Fibroblast of villous mesenchyme (primary cell): Measurements from ENCODE around the gene TMEM38B. TPM values are rescaled to one million over a fixed set of nuclear protein-coding genes. Genes with fewer than 3 reads are reported as not detected.
A peak's percentile ranks its signal among the peaks of the same experiment; 100 is the strongest.

Experiments used
- DNase-seq: peaks from one replicate; pipeline ENCODE4 v3.0.0-alpha.2; 2010; ENCODE audit warnings: low read depth
- H3K4me3 ChIP-seq: 2 replicates; pipeline ENCODE4 v1.5.1; 2011; ENCODE audit warnings: low read depth, mild to moderate bottlenecking, low read length
- CTCF ChIP-seq: IDR thresholded peaks from 2 replicates; pipeline ENCODE4 v1.5.1; 2012; ENCODE audit warnings: low read depth, mild to moderate bottlenecking, low read length; ENCODE audit not compliant: insufficient read depth
- total RNA-seq: library from RNA; depleted of rRNA; stranded (reverse); fragments of >200 nt; gene quantifications from 2 replicates; pipeline ENCODE4 v1.2.3, GENCODE V29; 2012

TMEM38B gene
- 11.0 and 20.7 TPM in 2 replicates for total RNA-seq

DNA sequence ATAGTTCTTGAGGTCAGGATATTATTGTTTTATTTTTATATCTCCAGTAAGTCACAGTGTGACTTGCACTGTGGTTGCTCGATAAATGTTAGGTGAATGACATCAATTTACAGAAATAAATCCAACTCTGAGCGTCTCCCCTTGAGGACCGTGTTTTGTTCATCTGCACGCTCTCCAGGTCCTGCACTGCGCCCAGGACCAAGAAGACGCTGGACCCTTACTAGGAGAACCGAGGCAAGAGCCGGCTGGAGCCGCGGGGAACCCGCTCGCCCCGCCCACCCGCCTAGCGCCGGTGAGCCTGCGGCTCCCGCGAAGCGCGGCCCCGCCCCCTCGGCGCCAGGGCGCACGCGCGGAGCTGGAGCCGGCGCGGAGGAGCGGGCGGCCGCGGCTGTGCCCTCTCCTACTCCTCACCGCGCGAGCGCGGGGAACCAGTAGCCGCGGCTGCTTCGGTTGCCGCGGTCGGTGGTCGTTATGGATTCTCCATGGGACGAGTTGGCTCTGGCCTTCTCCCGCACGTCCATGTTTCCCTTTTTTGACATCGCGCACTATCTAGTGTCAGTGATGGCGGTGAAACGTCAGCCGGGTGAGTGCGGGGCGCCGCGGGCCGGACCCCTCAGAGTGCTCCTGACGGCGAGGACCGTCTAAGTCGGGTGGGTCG is at the start of gene TMEM38B:
Gene TMEM38B, plus strand, starts transcription at position 352 of the 658 bp plus-strand sequence. Its CDS starts 120 bp downstream, at position 472.
- DNase-seq = peak; percentile 62
- TF ChIP-seq CTCF = no peak
- peak within 1 kb of the TSS; percentile 82 for H3K4me3 ChIP-seq

DNA sequence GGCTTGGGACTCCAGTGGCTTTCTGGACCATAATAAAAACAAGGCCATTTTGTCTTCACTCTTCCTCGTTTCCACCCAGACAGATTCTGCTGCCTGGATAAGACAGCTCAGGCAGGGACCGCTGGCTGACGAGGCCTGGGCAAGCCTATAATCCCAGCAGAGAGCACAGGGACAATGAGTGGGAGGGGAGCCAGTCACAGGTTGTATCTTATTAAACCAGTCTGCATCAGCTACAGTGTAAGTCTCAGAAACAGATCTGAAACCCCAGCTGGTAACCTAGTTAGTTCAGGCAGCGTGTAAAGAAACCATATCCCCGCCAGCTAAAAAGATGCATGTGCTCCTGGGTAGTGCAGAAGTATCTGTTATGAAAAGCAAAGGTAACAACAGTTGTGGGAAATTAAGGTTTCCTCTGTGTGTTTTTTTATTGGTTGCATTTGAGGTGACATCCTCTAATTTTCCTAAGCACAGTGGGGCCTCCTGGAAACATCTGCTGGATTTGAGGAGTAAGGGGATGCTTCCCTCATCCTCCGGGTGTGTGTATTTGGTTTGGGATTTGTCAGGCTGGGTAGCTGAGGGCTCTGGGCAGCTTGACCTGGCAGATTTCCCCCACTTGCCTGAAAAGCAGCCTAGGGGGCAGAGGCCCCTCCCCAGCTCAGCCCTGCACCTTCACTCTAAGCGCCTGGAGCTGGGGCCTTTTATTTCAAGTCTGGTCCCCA is 47.3 kb upstream of the TMEM38B start:
- no peak for DNase-seq
- TF ChIP-seq CTCF = no peak
- H3K4me3 ChIP-seq = no peak overlapping the region

DNA sequence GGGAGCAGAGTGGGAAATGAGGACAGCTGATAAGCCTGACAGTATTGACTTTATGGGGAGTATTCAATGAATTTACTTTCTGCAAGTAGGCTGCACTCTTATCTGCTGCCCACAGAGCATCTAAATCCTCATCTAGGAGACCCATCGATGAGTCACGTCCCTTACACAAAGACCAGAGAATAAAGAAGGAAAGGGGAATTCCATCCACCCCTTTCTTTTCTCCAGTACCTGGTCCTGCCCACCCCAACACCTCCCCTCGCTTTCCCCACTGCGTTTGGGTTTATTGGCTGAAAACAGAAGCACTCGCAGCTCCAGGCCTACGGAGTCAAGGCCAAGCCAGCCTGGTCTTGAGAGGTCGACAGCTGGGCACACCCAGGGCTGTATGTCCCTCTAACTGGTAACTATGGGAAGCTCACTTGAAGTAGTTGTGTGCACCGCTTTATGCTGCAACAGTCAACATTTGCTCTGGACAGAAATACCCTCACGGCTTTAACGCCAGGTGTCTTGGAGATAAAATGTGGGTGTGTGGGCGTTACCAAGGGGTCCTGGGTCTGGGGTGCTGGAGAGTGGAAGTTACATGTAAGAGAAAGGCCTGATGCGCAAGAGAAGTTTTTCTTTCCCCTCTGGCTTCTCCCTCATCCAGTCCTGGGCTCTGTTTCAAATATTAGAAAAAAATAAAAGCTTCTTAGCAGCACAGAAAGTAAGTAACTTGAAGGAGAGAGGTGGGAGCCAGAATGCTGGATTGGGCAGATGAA is 46.6 kb upstream of the TMEM38B start:
- no peak for TF ChIP-seq CTCF

DNA sequence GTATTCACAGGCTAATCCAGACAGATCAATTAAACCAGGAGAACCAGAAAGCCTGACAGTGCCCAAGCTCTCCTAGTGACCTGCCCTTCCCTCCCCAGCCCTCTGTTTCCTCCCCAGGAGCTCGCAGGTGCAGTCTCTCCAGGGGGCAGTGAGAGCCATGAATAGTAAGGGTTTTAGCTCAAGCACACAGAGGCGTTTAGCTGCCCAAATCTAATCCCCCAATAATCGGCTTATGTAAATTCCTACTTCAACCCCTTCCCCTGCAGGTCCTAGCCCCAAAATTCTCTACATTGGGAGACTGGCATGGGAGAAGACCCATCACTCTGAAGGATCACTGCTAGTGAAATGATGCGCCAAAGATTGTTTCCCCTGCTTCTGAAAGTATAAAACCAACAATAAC is 42.5 kb upstream of the TMEM38B start:
- no peak for TF ChIP-seq CTCF
- H3K4me3 ChIP-seq = no peak overlapping the region
- no peak for DNase-seq

More for the DNA sequence above, 46.6 kb upstream of the TMEM38B start:
- no peak overlapping the region for H3K4me3 ChIP-seq
- DNase-seq = peak; percentile 21

- peak overlapping the region; percentile 55 for H3K4me3 ChIP-seq
- DNase-seq = peak; percentile 3
Observed at GRCh38 chr9:105656131-105656921, 38.0 kb upstream of the TMEM38B start.

More at GRCh38 chr9:105656131-105656921, 38.0 kb upstream of the TMEM38B start:
- peak; percentile 4 for TF ChIP-seq CTCF
